ENCODE measurements around the gene RERG. TPM values are rescaled to one million over a fixed set of nuclear protein-coding genes. Genes with fewer than 3 reads are reported as not detected.

Gene RERG
- polyA plus RNA-seq, 2 of the 4 experiments (the other 2 are of a cell fraction), result 0.48 to 0.79 TPM

- TF ChIP-seq MAZ (IDR thresholded peaks at IDR 0.05; ENCODE audit: borderline replicate concordance, low read depth, low read length) (no peak), CTCF (IDR thresholded peaks at IDR 0.05) (no peak), GATA3 (IDR thresholded peaks at IDR 0.05; ENCODE audit: borderline replicate concordance) (no peak), FOXS1 (CRISPR knock-in tag; IDR thresholded peaks at IDR 0.05) (no peak)
Measured at GRCh38 chr12:15181017-15181683, 40.1 kb downstream of the RERG start (continued).

GRCh38 chr12:15180325-15180724 lies 40.9 kb downstream of the RERG start:
- TF ChIP-seq CHD4 (IDR thresholded peaks at IDR 0.05; ENCODE audit: borderline replicate concordance), result no peak
- no peak for TF ChIP-seq KDM1A (IDR thresholded peaks at IDR 0.05; ENCODE audit: low read depth)
- no peak for TF ChIP-seq ZNF302 (CRISPR knock-in tag; IDR thresholded peaks at IDR 0.05)
- TF ChIP-seq POLR2AphosphoS2 (conservative IDR thresholded peaks at IDR 0.05; ENCODE audit: low read length), result no peak
- no peak for TF ChIP-seq HDAC2 (IDR thresholded peaks at IDR 0.05)
- no peak for TF ChIP-seq ATOH8 (CRISPR knock-in tag; IDR thresholded peaks at IDR 0.05; ENCODE audit: low read depth)
- no peak for TF ChIP-seq RARB (CRISPR knock-in tag; IDR thresholded peaks at IDR 0.05)
- TF ChIP-seq CEBPB (IDR thresholded peaks at IDR 0.05), result no peak
- no peak for TF ChIP-seq HOXB5 (CRISPR knock-in tag; IDR thresholded peaks at IDR 0.05)
- no peak for TF ChIP-seq MAZ (IDR thresholded peaks at IDR 0.05; ENCODE audit: borderline replicate concordance, low read depth, low read length)
- no peak for TF ChIP-seq CHD2 (IDR thresholded peaks at IDR 0.05; ENCODE audit: low read length, partially characterized antibody)
- no peaks in the 10 kb centered on the region for H3K9me3 ChIP-seq
- H3K4me2 ChIP-seq, result no peak overlapping the region
- 18% methylated on average over 2 of the region's 2 CpGs for WGBS (ENCODE audit: missing lambda C conversion rate)
- no peak overlapping the region for H3K27ac ChIP-seq
- CTCF ChIA-PET, result interaction anchor here (1.4 to 4.0 kb wide), 2 partner anchors 10 to 41 kb away, joined by 5 to 13 read pairs; partner anchors contain the start of gene RERG
- H3K4me1 ChIP-seq, result no peaks in the 10 kb centered on the region
- ATAC-seq, result no peak
- no peak overlapping the region for H3K4me3 ChIP-seq
- POLR2A ChIA-PET, result no interaction called here
- FAIRE-seq, result no peak
- no peak for DNase-seq (ENCODE audit: low read depth in 1 of 2, low spot score in 1 of 2)

- ATAC-seq, result no peak
- ChIA-PET POLR2A (no interaction called here), CTCF (interaction anchor here (1.4 to 4.0 kb wide), 2 partner anchors 10 to 42 kb away, joined by 5 to 13 read pairs; partner anchors contain the start of gene RERG)
- no peak for FAIRE-seq
- Histone ChIP-seq H3K27ac (no peak overlapping the region), H3K4me2 (no peak overlapping the region), H3K4me1 (no peaks in the 10 kb centered on the region), H3K4me3 (no peak overlapping the region), H3K9me3 (no peaks in the 10 kb centered on the region)
- TF ChIP-seq RNF2 (IDR thresholded peaks at IDR 0.05; ENCODE audit: borderline replicate concordance, low read depth), result no peak
- TF ChIP-seq CTCF (IDR thresholded peaks at IDR 0.05), result no peak
- no peak for TF ChIP-seq MAZ (IDR thresholded peaks at IDR 0.05; ENCODE audit: borderline replicate concordance, low read depth, low read length)
- TF ChIP-seq ZSCAN20 (CRISPR knock-in tag; IDR thresholded peaks at IDR 0.05), result no peak
- no peak for TF ChIP-seq FOSB (CRISPR knock-in tag; IDR thresholded peaks at IDR 0.05)
- no peak for TF ChIP-seq SMC3 (IDR thresholded peaks at IDR 0.05)
- no peak for TF ChIP-seq EHMT2 (IDR thresholded peaks at IDR 0.05; ENCODE audit: low read depth)
- TF ChIP-seq NFE2L2 (conservative IDR thresholded peaks at IDR 0.05; ENCODE audit: low read length), result no peak
- no peak for TF ChIP-seq RCOR1 (IDR thresholded peaks at IDR 0.05; ENCODE audit: low read depth, low read length)
- TF ChIP-seq TP53 (CRISPR knock-in tag; IDR thresholded peaks at IDR 0.05), result no peak
- no peak for TF ChIP-seq HMGXB4 (CRISPR knock-in tag; IDR thresholded peaks at IDR 0.05; ENCODE audit: borderline replicate concordance)
- no peak for DNase-seq (ENCODE audit: low read depth in 1 of 2, low spot score in 1 of 2)
- WGBS (ENCODE audit: missing lambda C conversion rate), result 48% methylated on average over 2 of the region's 2 CpGs
Measured at GRCh38 chr12:15179672-15180071, 41.5 kb downstream of the RERG start.

All from A549 (cell line).